ENCODE results near the gene UBA1.

- TF ChIP-seq CTCF (IDR thresholded peaks at IDR 0.05; ENCODE audit: insufficient read depth, low read depth, low read length) (no peak), EZH2 (IDR thresholded peaks at IDR 0.05; ENCODE audit: insufficient read depth, low read length) (no peak)
Observed at GRCh38 chrX:47232803-47233332, 39.2 kb downstream of the UBA1 start, which contains the start of gene USP11.
